NCI-H774 (cell line): Measurements from ENCODE around the gene FAM83D.

Experiments
- DNase-seq: peaks from one replicate; lab custom pipeline; 2025; lab: John Stamatoyannopoulos, UW

The FAM83D gene

GRCh38 chr20:38895098-38895949, 30.9 kb upstream of the FAM83D start:
- DNase-seq, result no peak

DNA sequence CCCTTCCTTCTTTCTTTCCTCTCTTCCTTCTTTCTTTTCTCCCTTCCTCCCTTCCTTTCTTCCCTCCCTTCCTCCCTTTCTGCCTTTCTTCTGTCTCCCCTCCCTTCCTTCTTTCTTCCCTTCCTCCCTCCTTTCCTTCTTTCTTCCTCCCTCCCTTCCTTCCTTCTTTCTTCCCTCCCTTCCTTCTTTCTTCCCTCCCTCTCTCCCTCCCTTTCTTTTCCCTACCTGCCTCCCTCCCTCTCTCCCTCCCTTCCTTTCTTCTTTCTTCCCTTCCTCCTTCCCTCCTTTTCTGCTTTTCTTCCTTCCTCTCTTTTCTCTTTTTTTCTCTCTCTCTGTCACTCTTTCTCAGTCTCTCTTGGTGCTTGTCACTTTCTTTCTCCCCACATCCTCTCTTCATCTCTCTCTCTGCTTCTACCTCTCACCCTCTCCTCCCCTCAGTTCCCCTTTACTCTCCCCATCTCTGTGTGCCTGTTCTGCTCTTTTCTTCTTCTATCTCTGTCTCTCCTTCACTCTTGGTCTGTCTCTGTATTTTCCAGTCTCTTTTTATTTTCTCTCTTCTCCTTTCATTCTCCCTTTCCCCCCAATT, 30.1 kb upstream of the FAM83D start:
- no peak for DNase-seq

GRCh38 chr20:38897267-38897666, 28.9 kb upstream of the FAM83D start:
- no peak for DNase-seq

DNA sequence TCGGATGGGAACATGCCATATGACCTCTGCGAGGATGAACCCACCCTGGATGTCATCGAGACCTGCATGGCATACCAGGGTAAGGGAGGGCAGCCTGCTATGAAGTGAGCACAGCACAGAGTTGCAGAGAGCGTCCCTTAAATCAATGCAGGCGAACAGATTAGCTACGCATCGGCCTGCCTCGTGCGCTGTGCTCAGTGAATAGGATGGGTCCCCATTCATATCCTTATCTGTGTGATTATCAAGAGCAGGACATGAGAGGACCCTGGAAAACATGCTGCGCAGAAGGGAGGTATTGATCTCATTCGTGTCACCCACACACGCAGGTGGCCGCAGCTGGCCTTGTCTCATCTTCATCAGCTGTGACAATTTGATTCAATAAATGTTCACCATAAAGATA, 25.6 kb upstream of the FAM83D start:
- DNase-seq, result no peak

DNA sequence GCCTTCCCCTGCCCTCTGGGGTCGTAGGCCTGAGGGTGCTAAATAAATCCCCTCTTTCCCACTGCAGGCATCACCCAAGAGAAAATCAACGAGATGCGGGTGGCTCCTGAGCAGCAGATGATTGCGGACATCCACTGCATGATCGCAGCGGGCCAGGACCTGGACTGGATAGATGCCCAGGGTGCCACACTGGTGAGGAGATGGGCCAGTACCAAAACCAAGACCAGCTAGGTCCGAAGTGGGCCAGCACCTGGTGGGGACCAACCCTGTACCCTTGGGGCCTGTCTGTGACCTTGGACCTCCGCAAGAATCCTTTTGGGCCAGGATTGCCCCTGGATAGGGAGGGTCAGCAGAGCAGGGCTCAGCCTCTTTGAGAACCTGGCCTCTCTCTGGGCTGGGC, 23.6 kb upstream of the FAM83D start:
- DNase-seq, result no peak

DNA sequence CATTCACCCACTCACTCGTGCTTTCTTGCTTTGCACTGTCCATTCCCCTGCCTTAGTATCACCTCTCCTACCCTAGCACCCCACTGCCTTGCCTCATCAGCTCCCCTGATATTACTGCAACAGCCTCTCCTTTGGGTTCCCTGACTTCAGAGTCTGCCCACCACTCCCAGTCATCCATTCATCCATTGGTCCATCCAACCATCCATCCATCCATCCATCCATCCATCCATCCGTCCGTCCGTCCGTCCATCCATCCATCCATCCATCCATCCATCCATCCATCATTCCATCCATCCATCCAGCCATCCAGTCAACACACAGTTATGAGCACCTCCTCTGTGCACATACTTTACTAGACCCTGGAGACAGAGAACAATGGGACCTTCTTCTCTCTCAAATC, 22.9 kb upstream of the FAM83D start:
- DNase-seq, result no peak

- no peak for DNase-seq
Measured at GRCh38 chr20:38905375-38905774, 20.8 kb upstream of the FAM83D start.

DNA sequence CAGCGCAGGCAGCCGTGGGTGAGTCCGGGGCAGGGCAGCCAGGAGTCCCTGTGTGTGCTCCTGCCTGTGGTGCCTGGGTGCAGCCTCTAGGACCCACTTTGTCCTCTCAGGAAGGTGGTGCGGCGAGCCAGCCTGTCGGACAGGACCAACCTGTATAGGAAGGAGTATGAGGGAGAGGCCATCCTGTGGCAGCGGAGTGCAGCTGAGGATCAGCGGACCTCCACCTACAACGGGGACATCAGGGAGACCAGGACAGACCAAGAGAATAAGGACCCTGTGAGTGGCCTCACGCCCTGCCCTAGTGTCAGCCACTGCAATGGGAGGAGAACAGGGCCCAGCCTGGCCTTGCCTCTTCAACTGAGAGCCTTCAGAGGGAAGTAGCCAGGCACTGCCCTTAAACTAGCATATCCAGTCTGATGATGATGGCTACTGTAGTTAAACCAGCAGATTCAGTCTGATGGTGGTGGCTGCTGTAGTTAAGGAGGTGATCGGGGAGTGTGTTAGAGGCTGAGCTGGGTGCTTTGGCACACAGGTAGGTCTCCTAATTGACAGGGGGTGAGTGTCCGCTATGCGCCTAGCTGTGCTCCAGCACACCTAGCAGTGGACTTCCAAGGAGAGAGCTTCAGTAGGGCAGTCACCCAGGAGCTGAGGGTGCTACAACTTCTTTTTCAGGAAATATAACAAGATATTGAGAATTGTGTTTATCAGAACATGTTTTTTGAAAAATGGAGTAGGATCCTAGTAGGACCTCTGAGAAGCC, 18.1 kb upstream of the FAM83D start:
- no peak for DNase-seq

DNA sequence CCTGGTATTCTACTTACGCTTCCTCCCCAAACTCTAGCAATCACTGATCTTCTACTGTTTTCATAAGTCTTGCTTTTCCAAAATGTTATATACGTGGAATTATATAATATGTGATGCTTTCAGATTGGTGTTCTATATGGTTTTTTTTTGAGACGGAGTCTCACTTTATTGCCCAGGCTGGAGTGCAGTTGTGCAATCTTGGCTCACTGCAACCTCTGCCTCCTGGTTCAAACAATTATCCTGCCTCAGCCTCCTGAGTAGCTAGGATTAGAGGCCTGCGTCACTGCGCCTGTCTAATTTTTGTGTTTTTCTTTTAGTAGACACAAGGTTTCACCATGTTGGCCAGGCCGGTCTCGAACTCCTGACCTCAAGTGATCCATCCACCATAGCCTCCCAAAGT, 10.9 kb upstream of the FAM83D start:
- DNase-seq, result no peak

DNA sequence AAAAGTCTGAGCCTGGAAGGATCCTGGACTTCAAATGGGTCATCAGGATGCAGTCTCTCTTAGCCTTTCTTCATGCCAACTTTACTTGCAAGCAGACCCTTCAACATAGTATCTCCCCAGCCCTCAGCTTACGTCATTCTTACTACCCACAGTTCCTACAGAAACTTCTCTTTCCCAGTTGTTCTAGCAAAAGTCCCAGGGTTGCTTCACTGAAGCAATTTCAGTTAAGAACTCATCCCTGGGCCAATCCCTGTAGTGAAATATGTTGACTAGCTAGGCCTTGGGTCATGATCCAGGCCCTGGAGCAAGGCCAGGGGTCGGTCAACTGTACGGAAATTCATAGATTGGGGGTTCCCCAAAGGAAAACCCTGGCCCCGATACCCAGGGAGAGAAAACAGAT, 8.6 kb upstream of the FAM83D start:
- DNase-seq, result no peak

DNA sequence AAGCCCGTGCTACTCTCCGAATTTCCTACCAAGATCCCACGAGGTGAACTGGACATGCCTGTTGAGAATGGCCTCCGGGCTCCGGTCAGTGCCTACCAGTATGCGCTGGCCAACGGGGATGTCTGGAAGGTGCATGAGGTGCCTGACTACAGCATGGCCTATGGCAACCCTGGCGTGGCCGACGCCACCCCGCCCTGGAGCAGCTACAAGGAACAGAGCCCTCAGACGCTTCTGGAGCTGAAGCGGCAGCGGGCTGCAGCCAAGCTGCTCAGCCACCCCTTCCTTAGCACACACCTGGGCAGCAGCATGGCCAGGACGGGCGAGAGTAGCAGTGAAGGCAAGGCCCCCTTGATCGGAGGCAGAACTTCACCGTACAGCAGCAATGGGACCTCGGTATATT, 8.0 kb upstream of the FAM83D start:
- no peak for DNase-seq

- no peak for DNase-seq
Measured at GRCh38 chr20:38919683-38920082, 6.5 kb upstream of the FAM83D start.

GRCh38 chr20:38920411-38920810, 5.8 kb upstream of the FAM83D start:
- DNase-seq, result no peak

GRCh38 chr20:38920851-38921250, 5.4 kb upstream of the FAM83D start:
- no peak for DNase-seq

- no peak for DNase-seq
Measured at GRCh38 chr20:38924718-38925117, 1.5 kb upstream of the FAM83D start.

DNA sequence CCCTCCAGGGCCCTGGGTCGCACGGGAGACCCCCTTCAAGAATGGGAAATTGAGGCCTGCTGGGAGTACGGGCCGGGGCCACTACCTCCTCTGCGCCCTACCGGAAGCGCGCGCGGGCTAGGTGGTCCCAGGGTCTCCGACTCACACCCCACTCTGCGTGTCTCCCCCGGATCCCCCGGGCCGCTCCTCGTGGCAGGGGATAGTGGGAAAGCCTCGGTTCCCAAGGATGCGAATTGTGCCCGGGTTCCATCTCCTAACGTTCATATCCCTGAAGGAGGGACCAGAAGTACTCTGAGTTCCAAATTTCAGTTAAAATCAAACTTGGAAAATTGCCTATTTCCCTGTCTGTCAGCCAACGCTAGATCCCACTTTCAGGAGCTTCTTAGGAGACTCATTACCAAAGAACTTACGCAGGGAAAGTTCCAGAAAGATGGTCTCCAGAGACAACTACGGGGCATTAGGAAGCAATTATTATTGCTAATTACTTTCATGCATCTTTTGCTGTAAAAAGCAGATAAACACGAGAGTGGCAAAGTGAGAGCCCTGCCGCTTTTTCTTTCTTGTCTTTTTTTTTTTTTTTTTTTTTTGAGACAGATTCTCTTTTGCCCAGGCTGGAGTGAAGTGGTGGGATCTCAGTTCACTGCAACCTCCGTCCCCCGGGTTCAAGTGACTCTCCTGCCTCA, 858 bp downstream of the FAM83D start:
- no peak for DNase-seq

DNA sequence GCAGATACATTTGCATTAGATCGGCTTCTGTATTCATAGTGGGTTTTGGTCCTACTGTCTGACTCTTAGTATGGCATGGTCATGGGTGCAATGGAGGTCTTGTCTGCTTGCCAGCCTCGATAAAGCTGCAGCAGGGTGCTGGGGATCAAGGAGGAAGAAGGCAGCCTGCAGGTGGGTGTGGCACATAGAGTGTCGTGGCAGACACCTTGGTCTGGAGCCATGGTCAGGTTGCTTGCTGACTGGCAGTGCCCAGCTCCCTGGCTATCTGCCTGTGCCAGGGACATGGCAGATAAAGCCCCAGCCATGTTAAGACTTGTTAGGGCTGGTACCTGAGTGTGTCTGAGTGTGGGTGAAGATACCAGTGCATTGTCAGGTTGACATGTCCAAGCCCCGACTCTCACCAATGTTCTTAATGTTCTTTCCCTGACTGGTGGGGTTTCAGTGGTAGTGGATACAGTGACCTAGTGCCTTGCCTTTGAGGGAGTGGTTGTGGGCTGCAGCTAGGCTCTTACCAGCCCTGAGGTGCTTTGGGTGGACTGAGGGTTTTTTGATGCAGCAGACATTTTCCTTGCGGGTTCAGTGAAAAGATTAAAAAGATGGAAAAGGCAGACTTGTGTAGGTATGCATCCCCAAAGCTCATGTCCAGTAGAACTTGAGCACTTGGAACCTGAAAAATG, 1.8 kb downstream of the FAM83D start:
- DNase-seq, result no peak

GRCh38 chr20:38930242-38930569, 4.0 kb downstream of the FAM83D start:
- no peak for DNase-seq

GRCh38 chr20:38931984-38932383, 5.8 kb downstream of the FAM83D start:
- DNase-seq, result no peak

DNA sequence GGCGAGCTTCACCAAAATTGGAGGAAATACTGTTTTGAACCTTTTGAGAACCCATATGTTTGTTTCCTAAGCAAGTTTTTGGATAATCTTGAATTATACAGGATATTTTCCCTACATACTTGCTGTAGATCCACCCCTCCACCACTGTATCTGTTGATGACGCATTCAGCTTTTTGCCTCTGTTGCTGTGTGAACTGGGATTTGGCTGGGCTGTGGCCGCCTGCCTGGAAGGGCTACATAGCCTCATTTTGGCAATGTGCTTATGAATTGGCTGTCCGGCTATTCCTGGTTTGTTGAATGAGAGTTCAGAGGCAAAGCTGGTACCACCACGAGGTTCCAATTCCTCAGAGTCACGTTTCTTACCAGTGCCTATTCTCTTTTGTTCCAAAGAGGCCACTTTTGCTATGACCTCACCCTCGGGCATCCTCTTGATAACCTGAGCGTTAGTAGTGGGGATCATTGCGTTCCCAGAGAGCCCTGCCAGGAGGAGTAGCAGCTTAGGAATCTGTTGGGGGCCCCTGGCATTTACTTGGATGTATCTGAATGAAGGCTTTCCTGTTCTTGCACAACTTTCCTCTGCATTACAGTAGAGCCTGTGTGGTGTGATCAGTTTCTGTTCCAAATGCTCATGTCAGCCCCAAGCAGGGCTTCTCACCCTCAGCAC, 6.4 kb downstream of the FAM83D start:
- no peak for DNase-seq

GRCh38 chr20:38934530-38934929, 8.3 kb downstream of the FAM83D start:
- no peak for DNase-seq

GRCh38 chr20:38935285-38935684, 9.1 kb downstream of the FAM83D start:
- no peak for DNase-seq
